HepG2 (cell line): ENCODE measurements around the gene TBRG4. TPM values are rescaled to one million over a fixed set of nuclear protein-coding genes. Genes with fewer than 3 reads are reported as not detected.

ENCODE experiments used
- AHR ChIP-seq: IDR thresholded peaks from 2 replicates; pipeline ENCODE4 v1.6.1; 2018; ENCODE audit warnings: missing genetic modification reagents, missing compliant biosample characterization
- ATF1 ChIP-seq: IDR thresholded peaks from 2 replicates; pipeline ENCODE4 v1.6.1; 2016; ENCODE audit warnings: mild to moderate bottlenecking, control low read depth
- CCAR2 ChIP-seq: fragments of 200-400 bp; formaldehyde crosslinking; optimal IDR thresholded peaks from 2 replicates; pipeline ENCODE3; 2018; ENCODE audit warnings: low read depth, mild to moderate bottlenecking, low read length, moderate library complexity
- ETV6 ChIP-seq: sonication (generic); formaldehyde crosslinking; conservative IDR thresholded peaks from 2 replicates; pipeline ENCODE4 v1.4.0; 2020; ENCODE audit warnings: missing genetic modification reagents
- FOXO1 ChIP-seq: sonication (generic); formaldehyde crosslinking; IDR thresholded peaks from 2 replicates; pipeline ENCODE4 v1.4.0; 2020; ENCODE audit warnings: missing genetic modification reagents
- GATA4 ChIP-seq: sonication (generic); IDR thresholded peaks from 2 replicates; pipeline ENCODE4 v1.6.1; 2016; ENCODE audit warnings: antibody characterized with exemption, low read depth, borderline replicate concordance
- GATAD1 ChIP-seq: IDR thresholded peaks from 2 replicates; pipeline ENCODE4 v1.6.1; 2016; ENCODE audit warnings: missing genetic modification reagents, missing compliant biosample characterization
- NCOA2 ChIP-seq: sonication (generic); formaldehyde crosslinking; IDR thresholded peaks from 2 replicates; pipeline ENCODE4 v1.8.0; 2022; ENCODE audit warnings: inconsistent platforms
- NFKBIZ ChIP-seq: IDR thresholded peaks from 2 replicates; pipeline ENCODE4 v1.6.1; 2018; ENCODE audit warnings: missing genetic modification reagents, missing compliant biosample characterization
- PAX8 ChIP-seq: sonication (generic); formaldehyde crosslinking; IDR thresholded peaks from 2 replicates; pipeline ENCODE4 v1.8.0; 2022; ENCODE audit warnings: mild to moderate bottlenecking, missing genetic modification reagents, borderline replicate concordance
- SMARCE1 ChIP-seq: fragments of 450-650 bp; IDR thresholded peaks from 2 replicates; pipeline ENCODE4 v1.6.1; 2017; ENCODE audit warnings: borderline replicate concordance
- SNAPC2 ChIP-seq: sonication (generic); formaldehyde crosslinking; IDR thresholded peaks from 2 replicates; pipeline ENCODE4 v1.8.1; 2022; ENCODE audit warnings: mild to moderate bottlenecking, missing genetic modification reagents
- SRSF9 ChIP-seq: fragments of 200-400 bp; formaldehyde crosslinking; IDR thresholded peaks from 2 replicates; pipeline ENCODE4 v1.6.1; 2018; ENCODE audit warnings: borderline replicate concordance, mild to moderate bottlenecking, low read depth, low read length; ENCODE audit not compliant: insufficient read depth, poor library complexity, severe bottlenecking
- TFAP4 ChIP-seq: sonication (generic); IDR thresholded peaks from 2 replicates; pipeline ENCODE4 v1.6.1; 2016; ENCODE audit warnings: low read depth, borderline replicate concordance
- TFDP2 ChIP-seq: sonication (generic); formaldehyde crosslinking; IDR thresholded peaks from 2 replicates; pipeline ENCODE4 v1.4.0; 2020; ENCODE audit warnings: missing genetic modification reagents
- XBP1 ChIP-seq: sonication (generic); formaldehyde crosslinking; IDR thresholded peaks from 2 replicates; pipeline ENCODE4 v1.5.0; 2020; ENCODE audit warnings: missing genetic modification reagents
- ZFP36 ChIP-seq: fragments of 150-350 bp; IDR thresholded peaks from 2 replicates; pipeline ENCODE4 v1.6.1; 2018; ENCODE audit warnings: borderline replicate concordance, low read length, low read depth; ENCODE audit not compliant: partially characterized antibody
- ZNF629 ChIP-seq: sonication (generic); formaldehyde crosslinking; conservative IDR thresholded peaks from 2 replicates; pipeline ENCODE4 v1.5.0; 2020; ENCODE audit warnings: missing genetic modification reagents
- ZNF7 ChIP-seq: IDR thresholded peaks from 2 replicates; pipeline ENCODE4 v1.6.1; 2016; ENCODE audit warnings: missing biosample characterization, missing genetic modification reagents
- ZNF720 ChIP-seq: sonication (generic); formaldehyde crosslinking; IDR thresholded peaks from 2 replicates; pipeline ENCODE4 v1.4.0; 2020; ENCODE audit warnings: missing genetic modification reagents
- ZNF780A ChIP-seq: sonication (generic); formaldehyde crosslinking; IDR thresholded peaks from 2 replicates; pipeline ENCODE4 v1.8.0; 2022; ENCODE audit warnings: mild to moderate bottlenecking, missing genetic modification reagents, moderate library complexity
- ZNF878 ChIP-seq: sonication (generic); formaldehyde crosslinking; IDR thresholded peaks from 2 replicates; pipeline ENCODE4 v1.8.1; 2023; ENCODE audit warnings: mild to moderate bottlenecking, missing genetic modification reagents, moderate library complexity
- polyA plus RNA-seq, 8 experiments: library from polyadenylated mRNA; depleted of rRNA in 3 of 8; stranded (reverse) in 7 of 8; unstranded in 1 of 8; fragments of >200 nt; fragmentation: Illumina TruSeq in 4 of 8; extraction: Trizol in 4 of 8; gene quantifications; 2 replicates each; pipeline versions ENCODE4 v1.2.1 to v1.2.3, GENCODE V29; 2011 to 2016; ENCODE audit warnings: low read depth in 4 of 8, missing spikeins in 1 of 8, mixed read lengths in 1 of 8; ENCODE audit not compliant: insufficient read depth in 1 of 8
- total RNA-seq, 5 experiments: library from RNA; depleted of rRNA; stranded (reverse); fragments of >200 nt; fragmentation: Illumina TruSeq; extraction: Trizol; gene quantifications; 2 replicates each; pipeline ENCODE4 v1.2.3, GENCODE V29; 2016; ENCODE audit warnings: low read depth in 1 of 5
- TF ChIP-seq, protein P1 (sequence below): sonication (generic); formaldehyde crosslinking; conservative IDR thresholded peaks from 2 replicates; pipeline ENCODE4 v1.4.0; 2020; ENCODE audit warnings: missing genetic modification reagents
- TF ChIP-seq, protein P2 (sequence below): sonication (generic); formaldehyde crosslinking; IDR thresholded peaks from 2 replicates; pipeline ENCODE4 v1.8.0; 2022; ENCODE audit warnings: missing genetic modification reagents, mild to moderate bottlenecking, inconsistent platforms, borderline replicate concordance

TBRG4 gene
- total and polyA plus RNA-seq, 2 of the 13 experiments (the other 11 are each of a cell fraction or from before 2014, with no cell fraction given), result 87.8 to 107 TPM

DNA sequence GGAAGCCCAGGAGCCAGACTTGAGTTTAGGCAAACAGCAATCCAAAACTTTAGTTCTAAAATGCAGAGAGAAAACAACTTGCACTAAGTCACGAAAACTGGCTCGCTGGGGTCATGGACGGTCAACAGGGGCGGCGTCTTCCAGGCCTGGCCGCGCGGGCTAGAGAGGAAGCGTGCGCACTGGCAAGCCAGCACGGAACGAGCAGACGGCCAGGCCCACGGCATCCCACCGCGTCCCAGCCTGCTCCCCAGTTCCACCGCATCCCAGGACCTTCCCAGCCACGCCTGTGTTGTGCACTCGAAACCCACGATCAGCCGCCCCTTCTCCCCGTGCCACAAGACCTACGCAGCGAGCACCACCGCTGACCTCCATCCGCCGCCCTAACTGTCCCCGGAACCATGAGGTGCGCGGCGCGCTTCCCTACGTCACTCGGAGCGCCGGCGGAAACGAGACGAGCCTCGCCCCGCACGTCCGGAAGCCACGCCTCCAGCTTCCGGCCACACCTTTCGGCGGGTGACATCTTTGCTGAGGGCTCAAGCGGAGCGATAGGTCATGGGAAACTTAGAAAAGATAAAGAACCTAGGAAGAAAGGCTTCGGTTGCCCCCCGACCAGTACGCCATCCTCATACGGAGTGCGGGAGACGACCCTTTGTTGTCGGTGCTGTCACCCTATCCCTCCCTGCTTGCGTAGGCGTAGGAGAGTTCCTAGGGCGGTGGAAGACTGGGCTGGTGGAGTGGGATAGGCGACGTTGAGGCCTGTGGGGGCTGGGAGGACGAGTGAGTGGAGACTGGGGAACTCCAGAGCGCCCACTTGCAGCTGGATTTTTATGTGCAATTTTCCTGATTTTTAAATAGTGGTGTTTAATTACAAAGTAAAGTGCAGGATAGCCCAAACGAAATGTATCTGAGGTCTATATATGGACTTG, at the start of gene TBRG4 (continued):
- peak; percentile 73 for TF ChIP-seq TFDP2 (CRISPR knock-in tag)
- peak; percentile 99 for TF ChIP-seq GATAD1 (CRISPR knock-in tag)
- TF ChIP-seq, protein P1, sequence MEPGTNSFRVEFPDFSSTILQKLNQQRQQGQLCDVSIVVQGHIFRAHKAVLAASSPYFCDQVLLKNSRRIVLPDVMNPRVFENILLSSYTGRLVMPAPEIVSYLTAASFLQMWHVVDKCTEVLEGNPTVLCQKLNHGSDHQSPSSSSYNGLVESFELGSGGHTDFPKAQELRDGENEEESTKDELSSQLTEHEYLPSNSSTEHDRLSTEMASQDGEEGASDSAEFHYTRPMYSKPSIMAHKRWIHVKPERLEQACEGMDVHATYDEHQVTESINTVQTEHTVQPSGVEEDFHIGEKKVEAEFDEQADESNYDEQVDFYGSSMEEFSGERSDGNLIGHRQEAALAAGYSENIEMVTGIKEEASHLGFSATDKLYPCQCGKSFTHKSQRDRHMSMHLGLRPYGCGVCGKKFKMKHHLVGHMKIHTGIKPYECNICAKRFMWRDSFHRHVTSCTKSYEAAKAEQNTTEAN, result 0 out of 2 replicates have a peak, but pooled peaks have one; percentile 75
- peak; percentile 49; the same call in 1 of the 2 replicates for TF ChIP-seq GATA4
- TF ChIP-seq ZNF780A (CRISPR knock-in tag), result peak; percentile 77; the same call in 1 of the 2 replicates
- TF ChIP-seq SMARCE1, result no peak
- peak; percentile 57 for TF ChIP-seq FOXO1 (CRISPR knock-in tag)
- TF ChIP-seq ZNF720 (CRISPR knock-in tag), result no peak
- TF ChIP-seq ZNF7 (CRISPR knock-in tag), result no peak
- peak; percentile 73; the same call in 1 of the 2 replicates for TF ChIP-seq PAX8 (CRISPR knock-in tag)
- TF ChIP-seq NCOA2 (CRISPR knock-in tag), result peak; percentile 61
- TF ChIP-seq, protein P2, sequence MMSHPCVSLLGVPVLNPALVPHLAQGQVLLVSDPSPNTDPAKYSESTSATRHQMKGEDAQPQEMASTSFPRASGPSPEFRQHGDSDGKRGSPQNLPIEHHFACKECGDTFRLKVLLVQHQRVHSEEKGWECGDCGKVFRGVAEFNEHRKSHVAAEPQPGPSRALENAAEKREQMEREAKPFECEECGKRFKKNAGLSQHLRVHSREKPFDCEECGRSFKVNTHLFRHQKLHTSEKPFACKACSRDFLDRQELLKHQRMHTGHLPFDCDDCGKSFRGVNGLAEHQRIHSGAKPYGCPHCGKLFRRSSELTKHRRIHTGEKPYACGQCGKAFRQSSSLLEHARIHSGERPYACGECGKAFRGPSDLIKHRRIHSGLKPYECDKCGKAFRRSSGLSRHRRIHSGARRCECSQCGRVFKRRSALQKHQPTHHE (CRISPR knock-in tag), result peak; percentile 98; the same call in 1 of the 2 replicates
- TF ChIP-seq CCAR2, result peak; percentile 79
- peak; percentile 3 for TF ChIP-seq ZFP36
- peak; percentile 55; the same call in 1 of the 2 replicates for TF ChIP-seq TFAP4
- no peak for TF ChIP-seq SRSF9
- peak; percentile 31; the same call in 1 of the 2 replicates for TF ChIP-seq ZNF629 (CRISPR knock-in tag)
- TF ChIP-seq AHR (CRISPR knock-in tag), result no peak
- peak; percentile 69; the same call in 1 of the 2 replicates for TF ChIP-seq NFKBIZ (CRISPR knock-in tag)
- TF ChIP-seq XBP1 (CRISPR knock-in tag), result no peak
- TF ChIP-seq ETV6, result peak; percentile 87; the same call in 1 of the 2 replicates
- 0 out of 2 replicates have a peak, but pooled peaks have one; percentile 76 for TF ChIP-seq ZNF878 (CRISPR knock-in tag)
- peak; percentile 99 for TF ChIP-seq ATF1 (CRISPR knock-in tag)
- TF ChIP-seq SNAPC2 (CRISPR knock-in tag), result 0 out of 2 replicates have a peak, but pooled peaks have one; percentile 17
